HFFc6 (cell line): ENCODE results near the gene PDIA5. TPM values are rescaled to one million over a fixed set of nuclear protein-coding genes. Genes with fewer than 3 reads are reported as not detected.
A peak's percentile ranks its signal among the peaks of the same experiment; 100 is the strongest.

Experiments
- DNase-seq: peaks from one replicate; pipeline ENCODE4 v3.0.0-alpha.2; 2018
- H3K27ac Mint-ChIP-seq: 2 replicates; pipeline ENCODE4 v1.8.0; 2020; ENCODE audit warnings: mild to moderate bottlenecking, mixed read lengths
- H3K27me3 Mint-ChIP-seq: 2 replicates; pipeline ENCODE4 v1.8.0; 2021; ENCODE audit warnings: mild to moderate bottlenecking, moderate library complexity, mixed read lengths; ENCODE audit not compliant: insufficient read depth
- H3K36me3 Mint-ChIP-seq: 2 replicates; pipeline ENCODE4 v1.8.0; 2021; ENCODE audit warnings: low read depth, mixed read lengths
- H3K4me1 Mint-ChIP-seq: 2 replicates; pipeline ENCODE4 v1.8.0; 2020; ENCODE audit warnings: low read depth, mixed read lengths
- H3K4me3 Mint-ChIP-seq: 2 replicates; pipeline ENCODE4 v1.8.0; 2020; ENCODE audit warnings: mild to moderate bottlenecking, moderate library complexity, mixed read lengths
- H3K9me3 Mint-ChIP-seq: 2 replicates; pipeline ENCODE4 v1.8.0; 2020; ENCODE audit warnings: mild to moderate bottlenecking, mixed read lengths
- total RNA-seq, 6 experiments: library from RNA; stranded (reverse); fragmentation: NEBNext Ultra II Directional; extraction: Animal tissue kit (Norgen Biotek cat#: 25700); gene quantifications; 2 replicates in 1 of 6; 3 replicates in 5 of 6; pipeline ENCODE4 v1.2.3, GENCODE V29; 2021
- TF ChIP-seq, protein P1 (sequence below): fragments of 200-600 bp; sonication (generic); IDR thresholded peaks from 2 replicates; pipeline ENCODE4 v1.5.0; 2021; ENCODE audit warnings: antibody characterized with exemption, mild to moderate bottlenecking

PDIA5 gene
- total RNA-seq, 6 experiments from 2014 or later: 30.7 to 49.0 (median 38.1) TPM

DNA sequence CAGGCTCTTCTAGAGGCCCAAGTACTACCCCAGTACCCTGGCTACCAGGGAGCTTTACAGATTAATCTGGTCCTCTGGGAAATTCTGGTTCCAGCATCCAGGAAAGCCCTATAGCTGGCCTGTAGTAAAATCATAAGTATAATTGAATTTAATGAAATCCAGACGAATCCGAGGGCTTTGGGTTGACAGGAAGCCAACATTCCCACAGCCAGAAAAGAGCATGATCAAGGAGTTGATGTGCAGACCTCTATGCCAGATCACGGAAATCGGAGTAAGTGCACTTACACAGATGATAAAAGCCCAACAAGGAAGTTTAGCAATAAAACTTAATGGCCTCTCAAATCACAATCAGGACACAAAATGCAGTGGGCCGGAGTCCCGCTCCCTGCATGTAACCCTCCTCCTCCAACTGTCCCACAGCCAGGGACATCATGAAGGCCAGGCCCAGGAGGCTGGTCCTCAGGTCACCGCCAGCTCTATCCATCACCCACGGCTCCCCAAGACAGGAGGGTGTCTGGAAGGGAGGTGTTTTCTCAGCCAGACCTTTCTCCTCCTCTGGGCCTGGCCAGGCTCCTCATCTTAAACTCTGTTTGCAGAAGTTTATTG lies 72.1 kb downstream of the PDIA5 start:
- Mint-ChIP-seq H3K9me3 (no peaks in the 10 kb centered on the region), H3K27me3 (peaks cover 2% of the 10 kb centered on the region), H3K4me1 (peaks cover 8% of the 10 kb centered on the region), H3K27ac (no peak overlapping the region), H3K36me3 (peaks cover 9% of the 10 kb centered on the region), H3K4me3 (no peak overlapping the region)
- TF ChIP-seq, protein P1, sequence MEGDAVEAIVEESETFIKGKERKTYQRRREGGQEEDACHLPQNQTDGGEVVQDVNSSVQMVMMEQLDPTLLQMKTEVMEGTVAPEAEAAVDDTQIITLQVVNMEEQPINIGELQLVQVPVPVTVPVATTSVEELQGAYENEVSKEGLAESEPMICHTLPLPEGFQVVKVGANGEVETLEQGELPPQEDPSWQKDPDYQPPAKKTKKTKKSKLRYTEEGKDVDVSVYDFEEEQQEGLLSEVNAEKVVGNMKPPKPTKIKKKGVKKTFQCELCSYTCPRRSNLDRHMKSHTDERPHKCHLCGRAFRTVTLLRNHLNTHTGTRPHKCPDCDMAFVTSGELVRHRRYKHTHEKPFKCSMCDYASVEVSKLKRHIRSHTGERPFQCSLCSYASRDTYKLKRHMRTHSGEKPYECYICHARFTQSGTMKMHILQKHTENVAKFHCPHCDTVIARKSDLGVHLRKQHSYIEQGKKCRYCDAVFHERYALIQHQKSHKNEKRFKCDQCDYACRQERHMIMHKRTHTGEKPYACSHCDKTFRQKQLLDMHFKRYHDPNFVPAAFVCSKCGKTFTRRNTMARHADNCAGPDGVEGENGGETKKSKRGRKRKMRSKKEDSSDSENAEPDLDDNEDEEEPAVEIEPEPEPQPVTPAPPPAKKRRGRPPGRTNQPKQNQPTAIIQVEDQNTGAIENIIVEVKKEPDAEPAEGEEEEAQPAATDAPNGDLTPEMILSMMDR: no peak
- no peak for DNase-seq

DNA sequence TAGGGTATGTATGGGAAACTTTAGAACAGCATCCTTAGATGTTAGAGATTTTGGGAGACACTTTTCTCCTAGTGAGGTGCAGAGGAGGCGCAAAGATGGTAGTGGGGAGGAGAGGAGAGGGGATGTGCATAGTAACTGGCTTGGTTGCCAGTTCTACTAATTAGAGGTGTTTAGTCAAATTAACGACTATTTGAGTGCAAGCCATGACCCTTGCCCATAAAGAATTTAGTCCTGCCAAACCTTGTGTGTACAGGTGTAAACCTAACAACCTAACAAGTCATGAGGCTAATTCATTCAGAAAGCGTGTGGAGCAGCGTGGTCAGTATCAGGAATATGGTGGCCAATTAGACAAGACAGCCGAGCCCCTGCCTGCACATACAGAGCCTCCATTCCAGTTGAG lies 72.7 kb downstream of the PDIA5 start:
- no peak for DNase-seq
- Mint-ChIP-seq H3K36me3 (peaks cover 15% of the 10 kb centered on the region), H3K27ac (no peak overlapping the region), H3K4me1 (peaks cover 11% of the 10 kb centered on the region), H3K4me3 (no peak overlapping the region), H3K27me3 (peaks cover 2% of the 10 kb centered on the region), H3K9me3 (no peaks in the 10 kb centered on the region)
- TF ChIP-seq, protein P1: no peak

DNA sequence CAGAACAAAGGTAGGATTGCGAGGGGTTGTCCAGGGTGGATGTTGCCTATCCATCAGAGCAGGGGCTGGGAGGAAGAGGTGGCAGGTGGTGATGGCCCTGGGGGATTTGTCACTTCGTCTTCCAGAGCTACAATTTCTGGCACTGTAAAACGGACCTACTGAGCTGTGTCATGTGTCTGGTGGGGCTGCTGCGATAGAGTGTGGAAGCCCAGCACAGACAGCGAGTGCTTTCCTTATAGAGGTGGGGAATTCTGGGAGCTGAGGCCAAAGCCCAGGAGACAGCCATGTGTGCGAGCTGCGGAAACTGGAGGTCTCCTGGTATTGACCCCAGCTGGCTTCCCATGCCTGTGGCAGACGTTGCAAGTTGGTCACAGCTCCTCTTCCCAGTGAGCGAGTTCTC lies 73.7 kb downstream of the PDIA5 start:
- H3K4me3 Mint-ChIP-seq: no peak overlapping the region
- H3K27ac Mint-ChIP-seq: no peak overlapping the region
- no peak for DNase-seq
- H3K9me3 Mint-ChIP-seq: no peaks in the 10 kb centered on the region
- H3K27me3 Mint-ChIP-seq: peaks cover 2% of the 10 kb centered on the region
- TF ChIP-seq, protein P1: no peak
- H3K36me3 Mint-ChIP-seq: peaks cover 18% of the 10 kb centered on the region
- H3K4me1 Mint-ChIP-seq: peaks cover 11% of the 10 kb centered on the region

DNA sequence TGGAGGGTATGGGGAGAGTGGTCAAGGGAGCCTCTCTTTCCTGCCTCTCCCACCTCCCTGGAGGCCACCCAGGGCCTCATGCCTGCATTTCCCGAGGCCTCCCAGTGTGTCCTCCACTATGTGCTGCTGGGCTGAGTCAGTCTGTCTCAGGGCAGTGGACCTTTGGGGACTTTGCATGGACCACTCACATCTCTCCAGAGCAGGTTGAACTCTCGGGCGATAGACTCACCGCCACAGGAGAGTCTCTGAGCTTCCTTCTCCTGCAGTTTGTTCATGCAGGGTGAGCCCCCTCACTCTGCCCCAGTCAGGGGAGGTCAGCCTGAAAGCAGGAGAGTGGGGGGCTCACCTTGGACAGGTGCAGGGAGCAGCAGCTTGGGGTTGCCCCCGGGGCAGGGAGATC lies 74.5 kb downstream of the PDIA5 start:
- no peak overlapping the region for H3K4me3 Mint-ChIP-seq
- H3K4me1 Mint-ChIP-seq: peaks cover 11% of the 10 kb centered on the region
- TF ChIP-seq, protein P1: no peak
- H3K27ac Mint-ChIP-seq: no peak overlapping the region
- H3K27me3 Mint-ChIP-seq: peaks cover 2% of the 10 kb centered on the region
- DNase-seq: no peak
- no peaks in the 10 kb centered on the region for H3K9me3 Mint-ChIP-seq
- H3K36me3 Mint-ChIP-seq: peaks cover 22% of the 10 kb centered on the region

DNA sequence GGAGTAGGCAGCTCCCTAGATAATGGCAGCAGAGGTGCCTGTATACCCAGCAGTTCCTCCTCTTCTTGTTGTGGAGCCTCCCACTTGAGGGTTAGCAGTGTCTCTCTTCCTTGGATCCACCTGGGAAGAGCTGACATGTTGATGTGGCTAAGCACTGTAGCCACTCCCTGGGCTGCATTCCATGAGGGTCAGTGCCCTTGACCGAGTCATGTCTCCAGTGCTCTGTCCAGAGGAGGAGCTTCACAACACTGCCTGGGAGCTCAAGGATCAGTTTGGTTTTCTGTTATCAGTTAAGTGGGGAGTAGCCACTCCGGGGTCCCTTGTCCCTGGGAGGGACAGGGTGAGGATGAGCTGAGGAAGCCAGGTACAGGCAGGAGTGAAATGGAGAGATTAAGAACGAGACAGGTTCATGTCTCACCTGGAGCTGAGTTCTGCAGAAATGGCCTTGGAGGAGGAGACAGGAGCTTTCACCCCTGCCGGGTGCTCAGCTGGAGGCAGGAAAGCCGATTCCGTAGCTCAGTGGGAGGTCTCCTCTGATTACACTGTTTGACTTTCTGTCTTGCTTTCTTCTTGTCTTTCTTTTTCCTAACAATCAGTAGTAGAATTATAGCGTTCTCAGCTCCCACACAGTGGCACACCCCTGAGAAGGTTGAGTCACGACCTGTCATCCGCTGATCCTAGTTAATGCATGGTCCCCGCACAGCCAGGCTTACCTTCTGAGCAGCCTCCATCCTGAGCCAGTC lies 77.0 kb downstream of the PDIA5 start:
- peak overlapping the region; percentile 39 for H3K27ac Mint-ChIP-seq
- no peaks in the 10 kb centered on the region for H3K9me3 Mint-ChIP-seq
- peaks cover 28% of the 10 kb centered on the region for H3K36me3 Mint-ChIP-seq
- H3K4me3 Mint-ChIP-seq: no peak overlapping the region
- H3K27me3 Mint-ChIP-seq: peaks cover 1% of the 10 kb centered on the region
- DNase-seq: peak; percentile 9
- H3K4me1 Mint-ChIP-seq: peaks cover 11% of the 10 kb centered on the region
- TF ChIP-seq, protein P1: no peak
